ENCODE results near the gene ERN1.

ERN1 gene

DNA sequence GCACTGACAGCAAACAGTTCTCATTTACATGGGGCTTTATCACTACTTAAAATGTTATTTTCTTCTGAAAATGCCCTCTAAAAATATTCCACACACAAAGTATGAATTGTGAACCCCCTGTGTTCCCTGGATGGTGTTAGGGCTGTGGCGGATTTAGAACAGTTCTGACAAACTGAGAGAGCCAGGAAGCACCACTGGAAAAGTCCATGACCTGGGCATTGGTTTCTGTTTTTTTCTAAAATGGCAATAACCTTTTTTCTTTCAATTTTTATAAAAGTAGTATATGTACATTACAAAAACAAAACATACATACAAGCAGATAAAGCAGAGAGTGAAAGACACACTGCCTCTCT is 21.0 kb upstream of the ERN1 start:
- Mint-ChIP-seq H3K27me3 (no peaks in the 10 kb centered on the region), H3K4me3 (no peak overlapping the region), H3K27ac (no peak overlapping the region), H3K36me3 (peaks cover 36% of the 10 kb centered on the region), H3K9me3 (no peaks in the 10 kb centered on the region), H3K4me1 (peaks cover 11% of the 10 kb centered on the region)
- no peak for ATAC-seq

DNA sequence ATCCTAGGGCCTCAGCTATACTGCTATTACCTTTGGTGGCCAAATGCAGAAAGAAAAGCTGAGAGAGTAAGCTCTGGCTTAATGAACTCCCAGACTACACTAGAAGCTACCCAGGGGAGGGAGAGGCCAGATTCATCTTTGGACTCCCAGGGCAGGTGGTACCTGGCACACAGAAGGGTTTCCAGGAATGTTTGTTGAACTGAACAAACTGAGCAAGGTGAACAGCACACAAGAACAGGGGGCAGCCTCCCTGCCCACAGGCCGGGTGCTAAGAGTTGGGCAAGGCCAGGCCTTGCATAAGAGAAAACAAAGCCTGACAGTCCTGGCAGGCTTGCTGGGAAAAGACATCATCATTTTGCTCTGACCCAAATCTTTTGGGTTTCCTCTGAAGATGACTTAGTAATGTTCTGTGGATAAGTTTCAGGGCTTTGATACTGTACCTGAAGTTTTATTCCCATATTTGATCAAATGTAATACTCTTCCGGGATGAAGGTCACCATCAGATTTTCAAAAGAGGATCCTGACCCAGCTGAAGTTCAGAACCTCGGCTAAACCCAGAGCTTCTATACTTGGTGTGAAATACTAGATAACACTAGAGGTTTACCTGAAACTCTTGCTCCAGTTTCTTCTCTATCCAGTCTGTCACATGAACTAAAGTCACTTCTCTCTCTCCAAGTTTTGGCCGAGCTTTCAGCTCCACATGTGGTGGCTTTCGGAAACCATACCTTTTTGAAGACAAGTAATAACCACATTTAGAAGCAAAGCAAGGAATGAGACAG is 20.5 kb upstream of the ERN1 start:
- Mint-ChIP-seq H3K27ac (no peak overlapping the region), H3K4me1 (peaks cover 11% of the 10 kb centered on the region), H3K36me3 (peaks cover 36% of the 10 kb centered on the region), H3K27me3 (no peaks in the 10 kb centered on the region), H3K9me3 (no peaks in the 10 kb centered on the region), H3K4me3 (no peak overlapping the region)
- no peak for ATAC-seq

DNA sequence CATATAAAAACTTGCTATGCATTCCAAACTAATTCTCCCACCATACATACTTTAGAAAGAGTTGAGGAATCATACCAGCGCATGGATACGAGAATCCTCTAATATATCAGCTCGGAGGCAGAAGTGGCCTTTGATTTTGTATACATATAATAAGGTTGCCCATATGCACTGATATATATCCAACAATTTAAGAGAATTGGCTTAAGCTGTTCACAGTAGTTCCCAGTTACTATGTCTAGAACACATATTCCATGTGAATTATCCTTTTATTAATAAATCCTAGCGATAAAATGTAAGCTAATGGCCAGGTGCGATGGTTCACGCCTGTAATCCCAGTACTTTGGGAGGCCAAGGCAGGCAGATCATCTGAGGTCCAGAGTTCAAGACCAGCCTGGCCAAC is 19.3 kb upstream of the ERN1 start:
- Mint-ChIP-seq H3K4me3 (no peak overlapping the region), H3K36me3 (peaks cover 36% of the 10 kb centered on the region), H3K27ac (no peak overlapping the region), H3K9me3 (no peaks in the 10 kb centered on the region), H3K4me1 (peaks cover 17% of the 10 kb centered on the region), H3K27me3 (no peaks in the 10 kb centered on the region)
- no peak for ATAC-seq

DNA sequence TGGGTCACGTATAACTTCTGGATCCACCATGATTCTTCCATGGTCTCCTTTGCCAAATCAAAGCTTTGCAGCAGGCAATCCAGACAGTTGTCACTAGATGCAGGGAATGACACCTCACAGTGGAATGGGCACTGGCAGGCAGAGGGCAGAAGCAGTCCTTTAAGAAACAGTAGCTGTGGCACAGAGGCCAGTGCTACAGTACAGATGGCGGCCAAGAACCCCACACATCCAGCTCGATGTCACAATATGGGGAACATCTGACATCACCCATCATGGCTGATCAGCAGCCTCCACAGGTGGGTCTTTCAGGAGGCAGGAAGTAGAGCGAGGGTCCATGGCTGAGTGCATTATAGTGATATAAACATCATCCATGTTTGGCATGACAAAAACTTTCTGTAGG is 18.8 kb upstream of the ERN1 start:
- Mint-ChIP-seq H3K9me3 (no peaks in the 10 kb centered on the region), H3K27me3 (no peaks in the 10 kb centered on the region), H3K27ac (no peak overlapping the region), H3K4me1 (peaks cover 17% of the 10 kb centered on the region), H3K4me3 (no peak overlapping the region), H3K36me3 (peaks cover 36% of the 10 kb centered on the region)
- no peak for ATAC-seq

DNA sequence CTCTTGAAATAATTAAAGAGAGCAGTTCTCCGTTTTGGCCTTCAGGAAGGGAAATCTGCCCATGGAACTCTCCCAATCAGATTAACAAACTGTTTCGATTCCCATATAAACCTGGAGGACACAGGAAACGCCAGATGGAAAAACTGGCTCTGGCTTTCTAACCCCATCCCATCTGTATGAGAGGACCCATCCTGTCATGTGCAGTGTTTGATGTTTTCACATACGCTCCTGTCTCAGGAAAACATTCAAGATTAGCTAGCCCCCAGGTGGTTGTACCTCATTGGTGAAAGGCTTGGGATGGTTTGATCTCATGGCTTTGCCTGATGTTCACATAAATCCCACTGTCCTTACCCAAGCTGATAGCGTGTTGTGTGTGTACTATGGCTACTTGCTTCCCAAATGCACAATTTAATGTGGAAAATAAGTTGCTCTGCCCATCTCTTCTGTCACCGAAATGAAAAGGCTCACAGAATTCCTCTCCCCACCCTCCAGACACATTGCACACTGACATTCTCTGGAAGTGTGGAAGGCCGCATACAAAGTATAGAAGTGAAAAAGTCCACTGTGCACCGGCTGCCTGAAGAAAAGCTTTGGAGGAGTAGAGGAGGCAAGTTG is 18.2 kb upstream of the ERN1 start:
- no peaks in the 10 kb centered on the region for H3K27me3 Mint-ChIP-seq
- no peak for ATAC-seq
- peaks cover 30% of the 10 kb centered on the region for H3K36me3 Mint-ChIP-seq
- no peaks in the 10 kb centered on the region for H3K9me3 Mint-ChIP-seq
- no peak overlapping the region for H3K27ac Mint-ChIP-seq
- H3K4me3 Mint-ChIP-seq, result no peak overlapping the region
- H3K4me1 Mint-ChIP-seq, result peaks cover 17% of the 10 kb centered on the region

DNA sequence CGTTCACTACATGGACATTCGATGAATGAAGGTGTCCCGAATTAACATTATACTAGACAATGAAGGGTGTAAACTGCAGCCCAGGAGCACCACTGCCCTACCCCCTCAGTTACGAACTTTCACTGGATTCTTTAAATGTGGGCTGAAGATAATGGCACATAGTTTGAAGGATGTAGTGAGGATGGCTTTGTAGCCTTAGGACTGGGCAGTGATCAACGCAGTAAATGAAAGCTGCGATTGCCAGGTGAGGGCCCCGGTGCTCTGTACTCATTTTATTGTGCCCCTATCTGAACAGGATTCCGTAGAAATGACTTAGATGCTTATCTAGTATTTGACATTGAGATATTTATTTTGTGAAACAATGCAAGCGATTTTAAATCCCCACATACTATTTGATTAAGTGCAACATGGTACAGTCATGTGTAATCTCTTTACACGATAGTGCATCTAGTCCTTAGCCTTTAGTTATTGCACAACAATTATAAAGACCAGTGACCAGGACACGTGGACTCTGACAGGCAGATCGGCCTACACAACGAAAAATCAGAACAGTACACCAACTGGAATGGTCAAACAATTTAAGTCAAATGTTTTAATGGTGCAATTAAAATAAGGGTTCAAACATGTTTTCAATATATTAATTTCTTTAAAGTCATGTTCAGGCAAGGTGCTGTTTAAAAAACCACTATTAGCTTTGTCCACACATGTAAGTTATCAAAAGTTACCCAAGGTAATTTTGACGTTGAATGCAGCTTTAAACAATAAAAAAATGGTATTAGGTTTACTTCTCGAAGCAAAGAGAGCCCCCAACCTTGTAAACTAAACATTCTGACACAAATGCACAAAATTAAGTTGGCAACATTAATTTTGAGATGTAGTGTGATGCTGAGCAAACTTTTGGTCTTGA is 17.4 kb upstream of the ERN1 start:
- Mint-ChIP-seq H3K27me3 (no peaks in the 10 kb centered on the region), H3K4me3 (no peak overlapping the region), H3K27ac (no peak overlapping the region)

DNA sequence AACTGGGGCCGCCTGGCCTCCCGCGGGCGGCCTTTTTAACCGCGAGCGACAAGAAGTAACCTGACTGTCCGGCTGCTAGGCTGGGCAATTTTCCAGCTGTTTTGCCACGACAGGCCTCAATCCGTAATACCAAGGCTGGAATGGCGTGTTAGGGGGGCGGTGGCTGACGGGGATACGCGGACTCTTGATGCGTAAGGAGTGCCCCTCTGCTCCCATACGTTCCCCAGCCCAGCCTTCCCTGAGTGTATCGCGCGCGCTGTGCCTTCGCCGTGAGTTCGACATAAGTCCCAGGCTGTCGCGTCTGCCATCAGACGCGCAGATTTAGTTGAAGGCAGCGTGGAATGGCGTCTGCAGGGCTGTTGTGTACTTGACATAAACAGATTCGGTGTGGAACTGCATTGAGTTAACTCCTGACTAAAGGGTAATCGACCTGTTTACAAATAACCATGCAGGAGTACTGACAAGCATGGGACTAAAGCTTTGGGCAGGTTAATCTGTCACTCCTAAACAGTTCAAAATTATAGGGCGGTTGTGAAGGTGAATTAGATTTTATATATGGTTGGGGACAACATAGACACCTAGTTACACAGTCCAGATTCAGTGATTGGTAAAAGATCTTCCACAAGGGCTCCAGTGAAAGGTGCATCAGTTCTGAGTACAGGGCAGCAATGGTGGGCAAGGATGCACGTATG is 16.6 kb upstream of the ERN1 start:
- H3K4me3 Mint-ChIP-seq, result no peak overlapping the region
- no peak overlapping the region for H3K27ac Mint-ChIP-seq
- no peaks in the 10 kb centered on the region for H3K27me3 Mint-ChIP-seq
- peak; percentile 47 for ATAC-seq
- H3K4me1 Mint-ChIP-seq, result peaks cover 17% of the 10 kb centered on the region
- no peaks in the 10 kb centered on the region for H3K9me3 Mint-ChIP-seq
- peaks cover 18% of the 10 kb centered on the region for H3K36me3 Mint-ChIP-seq

More for the DNA sequence above, 17.4 kb upstream of the ERN1 start:
- Mint-ChIP-seq H3K36me3 (peaks cover 22% of the 10 kb centered on the region), H3K9me3 (no peaks in the 10 kb centered on the region), H3K4me1 (peaks cover 17% of the 10 kb centered on the region)
- ATAC-seq, result no peak

DNA sequence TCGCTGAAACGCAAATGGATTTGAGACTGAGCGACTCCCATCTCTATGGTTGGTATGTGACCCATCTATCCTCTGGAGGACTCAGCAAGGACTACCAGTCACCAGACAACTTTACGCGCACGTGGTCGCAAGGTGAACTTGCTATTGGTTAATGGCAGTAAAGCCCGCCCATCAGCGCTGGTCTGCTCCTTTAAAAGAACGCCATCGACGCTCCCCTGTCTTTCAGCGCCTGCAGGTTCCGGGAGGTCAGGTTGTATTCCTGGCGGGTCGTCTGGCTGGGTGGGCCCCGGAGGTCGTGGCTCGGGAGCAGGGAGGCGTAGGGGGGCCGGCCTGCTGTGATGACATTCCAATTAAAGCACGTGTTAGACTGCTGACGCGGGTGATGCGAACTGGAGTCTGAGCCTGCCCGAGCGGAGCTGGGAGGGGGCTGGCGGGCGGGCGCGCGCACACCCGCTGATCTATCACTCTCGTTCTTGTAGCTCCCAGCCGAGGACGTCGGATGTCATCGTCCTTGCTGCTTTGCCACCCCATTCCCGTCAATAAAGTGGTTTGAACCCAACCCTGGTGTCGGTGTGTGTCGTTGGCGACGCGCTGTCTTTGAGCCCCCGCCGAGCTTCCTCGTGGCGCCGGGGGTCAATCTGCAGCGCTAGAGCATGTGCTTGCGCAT is 15.9 kb upstream of the ERN1 start:
- Mint-ChIP-seq H3K4me3 (no peak overlapping the region), H3K36me3 (peaks cover 18% of the 10 kb centered on the region), H3K27me3 (no peaks in the 10 kb centered on the region), H3K4me1 (peaks cover 17% of the 10 kb centered on the region), H3K27ac (no peak overlapping the region), H3K9me3 (no peaks in the 10 kb centered on the region)
- ATAC-seq, result peak; percentile 99

DNA sequence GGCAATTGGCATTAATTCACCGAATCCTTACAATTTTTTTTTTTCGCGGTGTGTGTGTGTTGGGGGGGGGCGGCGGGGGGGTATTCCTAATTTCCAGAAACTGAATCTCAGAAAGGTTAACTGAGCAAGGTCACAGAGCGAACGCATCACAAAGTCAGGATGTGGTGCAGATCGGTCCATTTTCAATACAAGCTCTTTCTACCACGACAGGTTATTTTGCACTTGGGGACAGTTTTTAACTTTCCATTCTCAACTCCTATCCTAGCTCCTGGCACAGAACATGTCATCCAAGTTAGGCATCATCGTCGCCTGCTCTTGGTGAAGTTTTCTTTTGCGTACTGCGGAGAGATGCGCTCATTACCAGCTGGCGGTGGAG is 15.4 kb upstream of the ERN1 start:
- no peak overlapping the region for H3K4me3 Mint-ChIP-seq
- H3K4me1 Mint-ChIP-seq, result peaks cover 17% of the 10 kb centered on the region
- no peaks in the 10 kb centered on the region for H3K27me3 Mint-ChIP-seq
- H3K36me3 Mint-ChIP-seq, result peaks cover 18% of the 10 kb centered on the region
- H3K9me3 Mint-ChIP-seq, result no peaks in the 10 kb centered on the region
- ATAC-seq, result peak; percentile 32
- no peak overlapping the region for H3K27ac Mint-ChIP-seq

DNA sequence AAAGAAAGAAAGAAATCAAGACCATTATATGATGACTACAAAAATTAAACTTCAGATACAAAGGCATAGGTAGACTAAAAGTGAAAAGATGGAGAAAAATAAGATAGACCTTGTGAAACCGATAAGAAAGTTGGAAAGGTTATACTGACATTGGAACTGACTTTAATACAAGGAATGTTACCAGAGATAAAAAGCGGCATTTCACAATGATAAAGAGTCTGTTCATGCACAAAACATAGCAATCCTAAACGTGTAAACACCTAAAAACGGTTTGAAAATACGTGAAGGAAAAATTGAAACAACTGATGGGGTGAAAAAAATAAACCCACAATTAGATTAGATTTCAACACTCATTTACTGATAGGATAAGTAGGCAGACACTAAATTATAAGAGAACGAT is 9.6 kb upstream of the ERN1 start:
- Mint-ChIP-seq H3K36me3 (no peaks in the 10 kb centered on the region), H3K4me3 (no peak overlapping the region), H3K27me3 (no peaks in the 10 kb centered on the region), H3K4me1 (peaks cover under 1% of the 10 kb centered on the region), H3K9me3 (no peaks in the 10 kb centered on the region), H3K27ac (no peak overlapping the region)
- ATAC-seq, result no peak

DNA sequence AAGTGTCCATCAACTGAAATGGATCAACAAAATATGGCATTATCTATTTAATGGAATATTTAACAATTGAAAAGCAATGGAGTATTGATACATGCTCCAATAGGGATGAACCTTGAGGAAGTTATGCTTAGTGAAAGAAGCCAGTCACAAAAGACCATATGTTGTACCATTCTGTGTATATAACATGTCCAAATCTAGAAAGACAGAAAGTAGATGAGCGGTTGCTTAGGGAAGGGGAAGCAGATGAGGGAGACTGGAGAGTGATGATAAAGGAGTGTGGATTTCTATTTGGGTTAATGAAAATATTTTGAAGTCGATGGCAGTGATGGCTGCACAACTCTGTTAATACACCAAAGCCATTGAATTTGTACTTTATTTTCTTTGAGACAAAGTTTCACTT is 8.5 kb upstream of the ERN1 start:
- H3K4me3 Mint-ChIP-seq, result no peak overlapping the region
- H3K36me3 Mint-ChIP-seq, result no peaks in the 10 kb centered on the region
- no peak overlapping the region for H3K27ac Mint-ChIP-seq
- ATAC-seq, result no peak
- H3K9me3 Mint-ChIP-seq, result no peaks in the 10 kb centered on the region
- H3K27me3 Mint-ChIP-seq, result no peaks in the 10 kb centered on the region
- peaks cover 4% of the 10 kb centered on the region for H3K4me1 Mint-ChIP-seq

DNA sequence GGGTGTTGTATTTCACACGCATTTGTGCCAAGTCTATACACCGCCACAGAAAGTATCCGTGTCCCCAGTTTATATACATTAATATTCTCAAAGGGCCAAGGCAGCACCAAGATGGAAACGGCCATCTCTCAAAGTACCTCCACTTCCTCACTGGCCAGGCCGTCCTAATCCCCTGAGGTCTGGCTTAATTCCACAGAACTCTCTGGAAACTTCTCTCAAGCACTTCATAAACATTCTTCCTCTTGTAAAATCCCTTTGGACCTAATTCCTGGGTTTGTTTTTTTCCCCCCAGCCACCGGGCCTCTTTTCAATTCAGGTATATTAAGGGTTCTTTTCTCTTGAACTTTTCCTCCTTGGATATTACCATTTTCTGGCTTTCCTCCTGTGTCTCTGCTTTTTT is 5.1 kb upstream of the ERN1 start:
- no peak for ATAC-seq
- Mint-ChIP-seq H3K27me3 (no peaks in the 10 kb centered on the region), H3K36me3 (no peaks in the 10 kb centered on the region), H3K27ac (no peak overlapping the region), H3K4me1 (peaks cover 34% of the 10 kb centered on the region), H3K9me3 (no peaks in the 10 kb centered on the region), H3K4me3 (no peak overlapping the region)

DNA sequence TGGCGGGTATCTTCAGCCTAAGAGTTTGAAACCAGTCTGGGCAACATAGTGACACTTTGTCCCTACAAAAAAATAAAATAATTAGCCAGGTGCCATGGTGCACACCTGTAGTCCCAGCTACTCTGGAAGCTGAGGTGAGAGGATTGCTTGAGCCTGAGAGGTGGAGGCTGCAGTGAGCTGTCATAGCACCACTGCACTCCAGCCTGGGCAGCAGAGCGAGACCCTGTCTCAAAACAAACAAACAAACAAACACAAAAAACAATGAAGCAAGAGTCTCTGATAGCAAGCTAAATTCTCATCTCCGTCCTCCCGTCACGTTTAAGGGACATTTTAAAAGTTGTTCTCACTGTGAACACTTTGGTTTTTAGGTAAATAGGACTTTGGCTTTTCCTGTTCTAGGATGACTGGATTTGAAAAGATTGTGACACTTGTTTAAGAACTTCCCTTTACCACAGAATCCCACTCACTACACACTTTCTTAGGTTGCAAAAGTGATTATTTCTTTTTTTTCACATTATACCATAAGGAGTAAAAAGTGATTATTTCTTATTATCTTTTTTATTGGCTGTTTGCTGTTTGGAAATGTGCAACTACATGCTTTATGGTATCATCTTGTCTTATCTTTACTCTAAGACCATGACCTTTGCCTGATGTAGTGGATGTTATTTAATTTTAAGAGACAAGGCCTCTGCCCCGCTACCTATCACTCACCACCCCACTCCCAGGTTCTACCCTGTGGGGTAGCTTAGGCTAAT is 4.4 kb upstream of the ERN1 start:
- H3K27me3 Mint-ChIP-seq, result no peaks in the 10 kb centered on the region
- no peak overlapping the region for H3K27ac Mint-ChIP-seq
- no peak for ATAC-seq
- no peaks in the 10 kb centered on the region for H3K9me3 Mint-ChIP-seq
- H3K36me3 Mint-ChIP-seq, result no peaks in the 10 kb centered on the region
- H3K4me1 Mint-ChIP-seq, result peaks cover 34% of the 10 kb centered on the region
- no peak overlapping the region for H3K4me3 Mint-ChIP-seq

DNA sequence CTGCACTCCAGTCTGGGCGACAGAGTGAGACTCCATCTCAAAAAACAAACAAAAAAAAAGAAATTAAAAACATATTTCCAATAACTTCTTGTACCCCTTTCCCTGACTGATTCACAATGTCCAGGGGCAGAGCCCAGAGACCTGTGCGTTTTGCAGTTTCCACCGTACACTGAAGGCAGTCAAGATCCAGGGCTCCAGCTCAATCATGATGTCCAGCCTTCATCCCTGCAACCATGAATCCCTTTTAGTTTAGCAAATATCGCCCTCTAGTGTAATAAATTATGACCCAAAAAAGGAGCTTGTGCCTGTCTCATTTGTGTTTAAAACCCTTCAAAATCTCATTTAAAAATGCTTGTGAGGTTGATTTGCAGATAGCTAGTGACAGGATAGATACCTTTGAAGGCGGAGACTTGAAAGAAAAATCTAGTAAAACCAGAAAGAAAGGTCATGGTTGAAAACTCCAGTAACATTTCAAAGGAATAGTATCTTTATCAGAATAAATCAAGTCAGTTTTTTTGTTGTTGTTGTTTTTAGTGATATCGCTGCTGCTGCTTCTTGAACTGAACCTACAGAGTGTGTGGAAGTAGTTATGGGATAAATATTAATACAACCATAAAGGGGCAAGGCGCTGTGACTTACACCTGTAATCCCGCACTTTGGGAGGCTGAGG is 3.7 kb upstream of the ERN1 start:
- no peak overlapping the region for H3K27ac Mint-ChIP-seq
- no peak for ATAC-seq

More for the DNA sequence above, 3.7 kb upstream of the ERN1 start:
- no peak overlapping the region for H3K4me3 Mint-ChIP-seq
- H3K36me3 Mint-ChIP-seq, result no peaks in the 10 kb centered on the region
- H3K9me3 Mint-ChIP-seq, result no peaks in the 10 kb centered on the region
- peaks cover 41% of the 10 kb centered on the region for H3K4me1 Mint-ChIP-seq
- no peaks in the 10 kb centered on the region for H3K27me3 Mint-ChIP-seq

Data from stimulated activated memory B cell treated with anti-CD40 and anti-IgM and Interleukin-4, amounts not matched to agents 10 μg/mL and 1 μg/mL and 100 μg/mL, for 72 hours (primary cell).